ACHN (cell line): ENCODE data around the gene FAM83C.
"Not testable (repeated sequence)": the region's sequence is repeated elsewhere in the genome, so short reads cannot be mapped to it uniquely, and the experiment has no call there.

Experiments
- DNase-seq: peaks from one replicate; pipeline ENCODE4 v3.0.0-alpha.2; 2015
- in situ Hi-C: cut with HindIII; loops from 2 replicates; pipeline ENCODE4 v1.10.0; 2017; ENCODE audit warnings: low sequenced_read_pairs, low pct_ligation_motif_present, low pct_unique_long_range_greater_than_20kb

Gene FAM83C

GRCh38 chr20:35252598-35252997, 39.6 kb downstream of the FAM83C start:
- DNase-seq, in situ Hi-C loops: not testable (repeated sequence)

- in situ Hi-C loops = no loop called here
- DNase-seq = no peak
Measured at GRCh38 chr20:35252037-35252461, 40.2 kb downstream of the FAM83C start.

DNA sequence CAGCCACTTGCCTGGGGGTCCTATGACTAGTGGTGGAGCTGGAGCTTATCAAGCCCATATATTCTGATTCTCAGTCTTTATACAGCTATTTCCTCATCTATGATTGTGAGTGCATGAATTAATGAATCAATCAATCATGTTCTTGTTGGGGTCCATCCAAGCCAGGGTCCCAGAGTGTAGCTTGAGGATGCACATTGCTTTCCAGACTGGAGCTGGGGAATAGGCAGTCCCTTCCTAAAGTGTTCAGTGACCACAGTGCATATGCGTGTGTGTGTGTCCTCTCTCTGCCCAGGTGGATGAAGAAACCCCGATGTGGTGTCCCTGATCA, 40.6 kb downstream of the FAM83C start:
- in situ Hi-C loops = no loop called here

GRCh38 chr20:35248641-35249475, 43.4 kb downstream of the FAM83C start:
- no peak for DNase-seq
- in situ Hi-C loops = no loop called here

More for the DNA sequence above, 40.6 kb downstream of the FAM83C start:
- DNase-seq = no peak

DNA sequence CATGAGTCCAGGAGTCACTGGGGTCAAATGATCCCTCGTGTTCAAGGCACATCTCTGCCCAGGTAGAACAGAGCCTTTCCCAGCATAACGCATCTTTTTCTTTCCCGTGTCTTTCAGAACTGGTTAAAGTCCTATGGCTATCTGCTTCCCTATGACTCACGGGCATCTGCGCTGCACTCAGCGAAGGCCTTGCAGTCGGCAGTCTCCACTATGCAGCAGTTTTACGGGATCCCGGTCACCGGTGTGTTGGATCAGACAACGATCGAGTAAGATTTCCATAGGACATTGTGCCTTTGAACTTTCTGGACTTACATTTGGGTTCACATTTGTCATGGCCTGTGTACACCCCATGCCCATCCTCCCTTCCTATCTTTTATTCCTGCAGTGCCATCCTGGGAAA, 45.5 kb downstream of the FAM83C start:
- DNase-seq = no peak
- in situ Hi-C loops = no loop called here

DNA sequence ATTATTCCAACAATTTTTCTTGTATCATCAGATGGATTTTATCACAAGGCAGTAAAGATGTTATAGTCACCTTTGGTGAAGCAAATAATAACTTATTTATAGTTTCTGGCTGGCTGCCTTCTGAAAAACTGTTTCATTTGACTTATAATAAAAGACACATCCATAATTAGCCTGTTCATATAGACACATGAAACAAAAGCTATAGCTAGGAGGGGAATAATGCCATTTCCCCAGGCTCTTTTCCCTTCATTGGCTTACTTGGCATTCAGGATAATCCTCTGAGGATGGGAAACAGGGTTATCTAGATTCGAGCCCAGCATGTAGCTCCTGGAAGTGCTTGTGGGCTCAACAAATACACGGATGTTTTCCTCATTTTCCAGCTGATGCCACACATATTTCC, 48.2 kb downstream of the FAM83C start:
- in situ Hi-C loops = no loop called here
- DNase-seq = no peak

DNA sequence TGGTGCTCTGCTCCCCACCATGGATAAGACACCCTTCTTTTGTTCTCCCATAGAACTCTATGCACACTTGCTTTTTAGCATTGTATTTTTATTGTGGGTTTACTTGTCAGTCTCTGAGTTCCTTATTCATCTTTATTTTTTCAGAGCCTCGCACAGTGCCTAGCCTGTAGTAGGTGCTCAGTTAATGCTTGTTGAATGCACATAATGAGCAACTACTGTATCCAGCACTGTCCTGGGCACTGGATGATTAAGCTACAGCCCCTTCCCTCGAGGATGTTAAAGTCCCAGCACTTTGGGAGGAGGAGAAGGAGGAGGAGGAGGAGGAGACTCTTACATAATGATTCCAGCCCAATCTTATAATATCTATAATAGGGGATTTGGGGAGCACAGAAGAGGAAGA, 48.9 kb downstream of the FAM83C start:
- in situ Hi-C loops = no loop called here
- no peak for DNase-seq

GRCh38 chr20:35240811-35241293, 51.4 kb downstream of the FAM83C start:
- DNase-seq = no peak
- in situ Hi-C loops = no loop called here

GRCh38 chr20:35240083-35240810, 52.0 kb downstream of the FAM83C start:
- in situ Hi-C loops = no loop called here
- no peak for DNase-seq

DNA sequence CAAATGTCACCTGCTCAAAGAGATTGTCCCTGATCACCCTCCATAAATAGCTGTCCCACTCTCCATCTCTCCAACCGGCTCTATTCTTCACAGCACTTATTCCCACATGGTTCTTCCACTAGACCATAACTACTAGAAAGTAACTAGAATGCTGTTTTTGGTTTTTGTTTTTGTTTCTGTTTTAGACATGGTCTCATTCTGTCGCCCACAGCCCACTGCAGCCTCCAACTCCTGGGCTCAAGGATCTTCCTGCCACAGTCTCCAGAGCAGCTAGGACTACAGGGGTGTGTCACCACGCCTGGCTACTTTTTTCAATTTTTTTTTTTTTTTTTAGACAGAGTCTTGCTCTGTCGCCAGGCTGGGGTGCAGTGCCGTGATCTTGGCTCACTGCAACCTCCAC, 53.5 kb downstream of the FAM83C start:
- no peak for DNase-seq
- in situ Hi-C loops = no loop called here

DNA sequence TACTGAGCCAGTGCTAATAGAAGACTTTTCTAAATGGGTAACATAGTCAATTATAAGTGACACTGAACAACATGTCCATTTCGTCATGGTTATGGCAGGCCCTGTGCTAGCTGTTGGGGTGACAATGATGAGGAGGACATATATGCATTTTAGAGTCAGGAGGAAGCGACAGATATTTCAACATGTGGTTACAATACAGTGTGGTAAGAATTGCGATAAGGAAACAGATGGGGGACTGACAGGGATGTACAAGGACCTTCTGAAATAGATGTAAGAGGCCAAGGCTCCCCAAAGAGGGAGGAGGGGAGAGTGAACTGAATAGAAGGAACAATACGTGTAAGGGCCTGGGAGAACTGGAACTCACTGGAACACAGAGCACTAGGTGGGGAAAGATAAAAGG, 54.1 kb downstream of the FAM83C start:
- in situ Hi-C loops = no loop called here
- DNase-seq = no peak

DNA sequence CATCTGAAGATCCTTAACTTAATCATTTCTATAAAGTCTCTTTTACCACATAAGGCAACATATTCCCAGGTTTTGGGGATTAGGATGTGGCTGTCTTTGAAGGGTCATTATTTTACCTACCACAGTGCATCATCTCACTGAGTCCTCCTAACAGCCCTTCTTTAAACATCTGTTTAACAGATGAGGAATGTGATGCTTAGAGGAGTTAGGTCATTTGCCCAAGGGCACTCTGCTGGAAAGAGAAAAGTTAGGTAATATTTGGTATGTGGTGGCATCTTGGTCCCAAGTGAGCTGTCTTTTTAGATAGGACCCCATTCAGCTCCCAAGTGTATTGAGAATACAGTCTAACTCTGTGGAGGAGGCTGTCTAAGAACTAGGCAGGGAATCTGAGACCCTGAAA, 54.7 kb downstream of the FAM83C start:
- DNase-seq = no peak
- in situ Hi-C loops = no loop called here

DNA sequence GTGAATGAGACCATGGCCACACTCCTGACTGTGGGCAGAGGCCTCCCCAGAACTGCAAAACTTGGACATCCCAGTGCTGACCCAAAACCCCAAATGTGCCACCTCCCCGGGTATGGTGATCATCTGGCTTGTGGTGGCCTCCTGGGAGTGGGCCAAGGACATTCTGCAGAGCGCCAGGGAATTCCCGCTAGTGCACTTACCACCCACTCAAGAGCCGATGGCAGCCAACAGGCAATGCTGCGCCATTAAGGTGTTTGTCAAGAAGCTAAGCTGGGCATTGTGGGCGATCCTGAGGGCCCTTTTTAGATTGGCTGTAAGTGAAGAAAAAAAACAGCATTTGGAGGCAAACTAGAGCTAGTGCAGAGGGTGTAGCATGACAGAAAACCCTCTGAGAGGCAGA, 56.3 kb downstream of the FAM83C start:
- in situ Hi-C loops = no loop called here
- no peak for DNase-seq
